ENCODE results near the gene SLC10A1. TPM values are rescaled to one million over a fixed set of nuclear protein-coding genes. Genes with fewer than 3 reads are reported as not detected.

The SLC10A1 gene
- total RNA-seq, 1 experiment from 2014 or later: not detected

GRCh38 chr14:69779088-69779487, 18.0 kb downstream of the SLC10A1 start:
- peaks cover 55% of the 10 kb centered on the region for H3K36me3 ChIP-seq (ENCODE audit: low read depth, low read length)
- TF ChIP-seq CTCF (conservative IDR thresholded peaks at IDR 0.05; ENCODE audit: low read depth, low read length) (no peak), EZH2phosphoT487 (IDR thresholded peaks at IDR 0.05; ENCODE audit: borderline replicate concordance, low read length) (no peak), EZH2 (IDR thresholded peaks at IDR 0.05; ENCODE audit: low read length, unreplicated experiment) (no peak)

GRCh38 chr14:69776875-69777453, 20.1 kb downstream of the SLC10A1 start:
- Histone ChIP-seq H3K9me2 (replicated peaks; ENCODE audit: low read length) (no peaks in the 10 kb centered on the region), H3K4me3 (ENCODE audit: low read length) (no peak overlapping the region), H3K79me2 (ENCODE audit: low read length) (peaks cover 10% of the 10 kb centered on the region; the same call in 1 of the 2 replicates), H4K20me1 (ENCODE audit: low read length) (peaks cover 30% of the 10 kb centered on the region; the same call in 1 of the 2 replicates), H3K9me3 (ENCODE audit: low read length) (no peaks in the 10 kb centered on the region), H3F3A (ENCODE audit: low read length, unreplicated experiment) (no peaks in the 10 kb centered on the region), H3K27ac (ENCODE audit: low read length) (no peak overlapping the region), H3K27me3 (ENCODE audit: low read length) (no peaks in the 10 kb centered on the region), H3K36me3 (ENCODE audit: low read depth, low read length) (peaks cover 75% of the 10 kb centered on the region), H3K9ac (ENCODE audit: low read length) (no peak overlapping the region), H2AFZ (ENCODE audit: low read length) (no peak overlapping the region), H3K4me2 (ENCODE audit: low read length) (no peak overlapping the region), H3K4me1 (ENCODE audit: insufficient read depth, low read length) (no peaks in the 10 kb centered on the region)
- intact Hi-C loops (cut with micrococcal nuclease): no loop called here
- POLR2A ChIA-PET (ENCODE audit: unreplicated experiment): no interaction called here
- ATAC-seq (no peak), DNase-seq (no peak)
- CTCF ChIA-PET: interaction anchor here (0.5 kb wide), 1 partner anchor 247 kb away, joined by 3 read pairs; no protein-coding TSS in a partner anchor
- TF ChIP-seq CTCF (conservative IDR thresholded peaks at IDR 0.05; ENCODE audit: low read depth, low read length) (no peak), EZH2phosphoT487 (IDR thresholded peaks at IDR 0.05; ENCODE audit: borderline replicate concordance, low read length) (no peak)
- no TSS peak for BruUV-seq (replicated peaks)

More at GRCh38 chr14:69779088-69779487, 18.0 kb downstream of the SLC10A1 start:
- H4K20me1 ChIP-seq (ENCODE audit: low read length): peaks cover 26% of the 10 kb centered on the region; the same call in 1 of the 2 replicates
- ChIA-PET POLR2A (ENCODE audit: unreplicated experiment) (no interaction called here), CTCF (no interaction called here)
- BruUV-seq (replicated peaks): no TSS peak
- ATAC-seq (no peak), DNase-seq (no peak)
- H3K27me3 ChIP-seq (ENCODE audit: low read length): no peaks in the 10 kb centered on the region
- no peaks in the 10 kb centered on the region for H3K9me3 ChIP-seq (ENCODE audit: low read length)
- no peaks in the 10 kb centered on the region for H3K4me1 ChIP-seq (ENCODE audit: insufficient read depth, low read length)
- H3K4me3 ChIP-seq (ENCODE audit: low read length): no peak overlapping the region
- no peak overlapping the region for H3K27ac ChIP-seq (ENCODE audit: low read length)
- H3K9me2 ChIP-seq (replicated peaks; ENCODE audit: low read length): no peaks in the 10 kb centered on the region
- H3K79me2 ChIP-seq (ENCODE audit: low read length): peaks cover 8% of the 10 kb centered on the region; the same call in 1 of the 2 replicates
- intact Hi-C loops (cut with micrococcal nuclease): no loop called here
- H3F3A ChIP-seq (ENCODE audit: low read length, unreplicated experiment): no peaks in the 10 kb centered on the region
- H2AFZ ChIP-seq (ENCODE audit: low read length): no peak overlapping the region
- H3K4me2 ChIP-seq (ENCODE audit: low read length): no peak overlapping the region
- no peak overlapping the region for H3K9ac ChIP-seq (ENCODE audit: low read length)

- DNase-seq: no peak
- no peaks in the 10 kb centered on the region for H3F3A ChIP-seq (ENCODE audit: low read length, unreplicated experiment)
- no peak for ATAC-seq
- no peaks in the 10 kb centered on the region for H3K4me1 ChIP-seq (ENCODE audit: insufficient read depth, low read length)
- no peak overlapping the region for H3K9ac ChIP-seq (ENCODE audit: low read length)
- POLR2A ChIA-PET (ENCODE audit: unreplicated experiment): no interaction called here
- CTCF ChIA-PET: no interaction called here
- no peak overlapping the region for H3K27ac ChIP-seq (ENCODE audit: low read length)
- intact Hi-C loops (cut with micrococcal nuclease): no loop called here
- no peak overlapping the region for H2AFZ ChIP-seq (ENCODE audit: low read length)
- H3K4me3 ChIP-seq (ENCODE audit: low read length): no peak overlapping the region
- H3K4me2 ChIP-seq (ENCODE audit: low read length): no peak overlapping the region
- no TSS peak for BruUV-seq (replicated peaks)
- peaks cover 27% of the 10 kb centered on the region for H3K79me2 ChIP-seq (ENCODE audit: low read length)
- peaks cover 91% of the 10 kb centered on the region for H3K36me3 ChIP-seq (ENCODE audit: low read depth, low read length)
- no peaks in the 10 kb centered on the region for H3K9me2 ChIP-seq (replicated peaks; ENCODE audit: low read length)
- no peaks in the 10 kb centered on the region for H3K9me3 ChIP-seq (ENCODE audit: low read length)
- H3K27me3 ChIP-seq (ENCODE audit: low read length): no peaks in the 10 kb centered on the region
- peaks cover 46% of the 10 kb centered on the region for H4K20me1 ChIP-seq (ENCODE audit: low read length)
- TF ChIP-seq EZH2 (IDR thresholded peaks at IDR 0.05; ENCODE audit: low read length, unreplicated experiment) (no peak), CTCF (conservative IDR thresholded peaks at IDR 0.05; ENCODE audit: low read depth, low read length) (no peak), EZH2phosphoT487 (IDR thresholded peaks at IDR 0.05; ENCODE audit: borderline replicate concordance, low read length) (no peak)
Observed at GRCh38 chr14:69775012-69775411, 22.0 kb downstream of the SLC10A1 start.
